NCI-H526 treated with DMSO at 0.1 percent for 48 hours (cell line): ENCODE results near the gene FILIP1L.

Experiments
- DNase-seq: peaks from one replicate; lab custom pipeline; 2025; lab: John Stamatoyannopoulos, UW

Gene FILIP1L

GRCh38 chr3:99972380-99973104, 141.8 kb downstream of the FILIP1L start:
- no peak for DNase-seq

GRCh38 chr3:99971761-99972160, 142.5 kb downstream of the FILIP1L start:
- no peak for DNase-seq

- no peak for DNase-seq
Measured at GRCh38 chr3:99970198-99970597, 144.1 kb downstream of the FILIP1L start.

GRCh38 chr3:99969136-99969535, 145.2 kb downstream of the FILIP1L start:
- no peak for DNase-seq

- DNase-seq, result no peak
Measured at GRCh38 chr3:99967796-99968195, 146.5 kb downstream of the FILIP1L start.

GRCh38 chr3:99966662-99967416, 147.5 kb downstream of the FILIP1L start:
- no peak for DNase-seq

- no peak for DNase-seq
Measured at GRCh38 chr3:99965681-99966408, 148.5 kb downstream of the FILIP1L start.

GRCh38 chr3:99965077-99965476, 149.2 kb downstream of the FILIP1L start:
- DNase-seq, result no peak

- DNase-seq, result no peak
Measured at GRCh38 chr3:99962703-99963102, 151.6 kb downstream of the FILIP1L start.

GRCh38 chr3:99961756-99962515, 152.4 kb downstream of the FILIP1L start:
- no peak for DNase-seq

GRCh38 chr3:99960941-99961340, 153.4 kb downstream of the FILIP1L start:
- DNase-seq, result no peak

GRCh38 chr3:99960123-99960878, 154.0 kb downstream of the FILIP1L start:
- no peak for DNase-seq

- DNase-seq, result no peak
Measured at GRCh38 chr3:99958222-99958912, 155.9 kb downstream of the FILIP1L start.

- DNase-seq, result no peak
Measured at GRCh38 chr3:99957151-99957796, 157.0 kb downstream of the FILIP1L start.

GRCh38 chr3:99955773-99956562, 158.3 kb downstream of the FILIP1L start:
- DNase-seq, result no peak

- no peak for DNase-seq
Measured at GRCh38 chr3:99954914-99955644, 159.2 kb downstream of the FILIP1L start.

- no peak for DNase-seq
Measured at GRCh38 chr3:99953596-99953995, 160.7 kb downstream of the FILIP1L start.

GRCh38 chr3:99952306-99952705, 162.0 kb downstream of the FILIP1L start:
- no peak for DNase-seq

GRCh38 chr3:99951701-99952100, 162.6 kb downstream of the FILIP1L start:
- DNase-seq, result no peak
